GM12878 (cell line): ENCODE results near the gene TNF. TPM values are rescaled to one million over a fixed set of nuclear protein-coding genes. Genes with fewer than 3 reads are reported as not detected.

Experiments used
- ATAC-seq: fragments of 200-7000 bp; cut with Tn5 transposase; 3 replicates; pipeline ENCODE4 v1.9.1; 2020; ENCODE audit warnings: mild to moderate bottlenecking, moderate library complexity
- BruUV-seq: library from RNA; stranded (reverse); fragments of 400-500 nt; replicated peaks from 2 replicates; lab custom pipeline; 2021; lab: Mats Ljungman, UMichigan
- CTCF ChIA-PET: fragments of 300-600 bp; sonication (Branson Sonifier 250); formaldehyde crosslinking; extraction: SDS; loops from one replicate; lab custom pipeline; 2021; ENCODE audit warnings: inconsistent platforms; lab: Yijun Ruan, JAX
- POLR2A ChIA-PET: fragments of 350-600 bp; formaldehyde crosslinking; extraction: SDS; loops from one replicate; lab custom pipeline; 2021; ENCODE audit warnings: inconsistent platforms; lab: Charles Lee
- RAD21 ChIA-PET: fragments of 300-600 bp; sonication (Branson Sonifier 250); formaldehyde crosslinking; loops from one replicate; lab custom pipeline; 2023; ENCODE audit warnings: antibody characterized with exemption; ENCODE audit not compliant: unreplicated experiment; lab: Charles Lee
- SMC1A ChIA-PET: fragments of 300-600 bp; sonication (Branson Sonifier 250); formaldehyde crosslinking; loops from one replicate; lab custom pipeline; 2023; ENCODE audit not compliant: unreplicated experiment, uncharacterized antibody; lab: Charles Lee
- DNase-seq: peaks from one replicate; pipeline ENCODE4 v3.0.0-alpha.2; 2011; ENCODE audit warnings: low read depth, low spot score
- FAIRE-seq: peaks from 3 replicates; lab custom pipeline; 2011; peaks lifted over from hg19 to GRCh38; lab: Jason Lieb, UNC
- H2AFZ ChIP-seq: 2 replicates; pipeline ENCODE4 v1.6.0; 2011; ENCODE audit warnings: low read depth, low read length, control low read depth; ENCODE audit not compliant: control insufficient read depth
- H3K27ac ChIP-seq: 2 replicates; pipeline ENCODE4 v1.5.1; 2011; ENCODE audit warnings: control low read depth; ENCODE audit not compliant: control insufficient read depth, insufficient read depth
- H3K27me3 ChIP-seq, 2 experiments: replicated peaks in 1 of 2; 2 replicates each; pipeline versions ENCODE4 v1.6.0 to v1.6.1; 2011; ENCODE audit warnings: low read length in 1 of 2; ENCODE audit not compliant: control insufficient read depth in 2 of 2, insufficient read depth in 2 of 2
- H3K36me3 ChIP-seq, 2 experiments: 2 replicates each; pipeline ENCODE4 v1.5.1; 2011; ENCODE audit warnings: low read length in 1 of 2; ENCODE audit not compliant: control insufficient read depth in 2 of 2, insufficient read depth in 2 of 2
- H3K4me1 ChIP-seq: 2 replicates; pipeline ENCODE4 v1.6.1; 2011; ENCODE audit warnings: mild to moderate bottlenecking, low read length, moderate library complexity, mixed read lengths; ENCODE audit not compliant: control insufficient read depth, insufficient read depth
- H3K4me2 ChIP-seq: 2 replicates; pipeline ENCODE4 v1.6.0; 2011; ENCODE audit warnings: control low read depth; ENCODE audit not compliant: control insufficient read depth, insufficient read depth
- H3K4me3 ChIP-seq: fragments of 200-600 bp; sonication (generic); 2 replicates; pipeline ENCODE4 v1.5.1; 2016
- H3K79me2 ChIP-seq: 2 replicates; pipeline ENCODE4 v1.6.0; 2011; ENCODE audit warnings: low read length; ENCODE audit not compliant: control insufficient read depth, insufficient read depth
- H3K9ac ChIP-seq: 2 replicates; pipeline ENCODE4 v1.8.0; 2011; ENCODE audit warnings: low read length, control low read depth, mixed read lengths; ENCODE audit not compliant: control insufficient read depth, insufficient read depth
- H3K9me3 ChIP-seq: replicated peaks from 3 replicates; pipeline ENCODE4 v1.5.1; 2011; ENCODE audit warnings: mild to moderate bottlenecking, low read length; ENCODE audit not compliant: control insufficient read depth, insufficient read depth
- H4K20me1 ChIP-seq: 2 replicates; pipeline ENCODE4 v1.6.0; 2011; ENCODE audit not compliant: control insufficient read depth, insufficient read depth
- ATF3 ChIP-seq: IDR thresholded peaks from 2 replicates; pipeline ENCODE4 v1.6.1; 2011; ENCODE audit warnings: low read depth, mild to moderate bottlenecking, low read length, moderate library complexity, borderline replicate concordance; ENCODE audit errors: extremely low read depth
- CREM ChIP-seq: IDR thresholded peaks from 2 replicates; pipeline ENCODE4 v1.6.1; 2014; ENCODE audit warnings: antibody characterized with exemption, low read depth
- CTCF ChIP-seq, 3 experiments: IDR thresholded peaks in 2 of 3; conservative IDR thresholded peaks in 1 of 3; 2 replicates each; pipeline ENCODE4 v1.5.1; 2011; ENCODE audit warnings: low read depth in 3 of 3, low read length in 3 of 3, mild to moderate bottlenecking in 3 of 3, control low read depth in 2 of 3, moderate library complexity in 2 of 3, inconsistent platforms in 1 of 3, mixed read lengths in 1 of 3; ENCODE audit not compliant: control insufficient read depth in 2 of 3, insufficient read depth in 1 of 3; ENCODE audit errors: extremely low read depth in 1 of 3
- E2F4 ChIP-seq: IDR thresholded peaks from 2 replicates; pipeline ENCODE4 v1.6.1; 2012; ENCODE audit warnings: low read depth, low read length, improper control_type of control experiment
- ELK1 ChIP-seq: IDR thresholded peaks from 2 replicates; pipeline ENCODE4 v1.6.1; 2012; ENCODE audit warnings: low read depth, low read length, improper control_type of control experiment
- FOXK2 ChIP-seq: fragments of 450-650 bp; IDR thresholded peaks from 2 replicates; pipeline ENCODE4 v1.6.1; 2017; ENCODE audit warnings: mild to moderate bottlenecking, moderate library complexity
- MEF2B ChIP-seq: fragments of 450-650 bp; IDR thresholded peaks from 2 replicates; pipeline ENCODE4 v1.6.1; 2018; ENCODE audit warnings: mild to moderate bottlenecking, moderate library complexity; ENCODE audit not compliant: partially characterized antibody, poor library complexity, severe bottlenecking
- MTA2 ChIP-seq: fragments of 450-650 bp; IDR thresholded peaks from 2 replicates; pipeline ENCODE4 v1.6.1; 2016; ENCODE audit warnings: low read depth, mild to moderate bottlenecking, moderate library complexity
- PKNOX1 ChIP-seq: fragments of 450-650 bp; IDR thresholded peaks from 2 replicates; pipeline ENCODE4 v1.6.1; 2016; ENCODE audit warnings: mild to moderate bottlenecking
- RAD21 ChIP-seq: IDR thresholded peaks from 2 replicates; pipeline ENCODE4 v1.6.1; 2011; ENCODE audit warnings: mild to moderate bottlenecking, low read depth, low read length, moderate library complexity; ENCODE audit not compliant: insufficient read depth
- RELA ChIP-seq: fragments of 450-650 bp; IDR thresholded peaks from 2 replicates; pipeline ENCODE4 v1.8.0; 2014; ENCODE audit warnings: borderline replicate concordance; ENCODE audit not compliant: partially characterized antibody
- SIN3A ChIP-seq: IDR thresholded peaks from 2 replicates; pipeline ENCODE4 v1.6.1; 2012; ENCODE audit warnings: low read depth, low read length, improper control_type of control experiment
- SMARCA5 ChIP-seq: fragments of 450-650 bp; IDR thresholded peaks from 2 replicates; pipeline ENCODE4 v1.6.1; 2017; ENCODE audit warnings: mild to moderate bottlenecking
- TARDBP ChIP-seq: IDR thresholded peaks from 2 replicates; pipeline ENCODE4 v1.6.1; 2016; ENCODE audit warnings: borderline replicate concordance
- TCF12 ChIP-seq: IDR thresholded peaks from 2 replicates; pipeline ENCODE4 v1.6.1; 2011; ENCODE audit warnings: low read depth, mild to moderate bottlenecking, low read length
- WRNIP1 ChIP-seq: IDR thresholded peaks from 2 replicates; pipeline ENCODE4 v1.6.1; 2011; ENCODE audit warnings: low read depth, low read length, improper control_type of control experiment, borderline replicate concordance
- YY1 ChIP-seq: IDR thresholded peaks from 2 replicates; pipeline ENCODE4 v1.6.1; 2011; ENCODE audit warnings: low read depth, mild to moderate bottlenecking, low read length
- ZNF274 ChIP-seq: IDR thresholded peaks from one replicate; pipeline ENCODE4 v1.8.0; 2011; ENCODE audit not compliant: insufficient read length, insufficient read depth
- WGBS: methylation state at CpG from one replicate; pipeline ENCODE4 v1.1.6; 2016; ENCODE audit warnings: low lambda C conversion rate; ENCODE audit not compliant: insufficient replicate concordance, insufficient coverage; ENCODE audit errors: missing lambda C conversion rate; 5-methylcytosine and 5-hydroxymethylcytosine counted together
- in situ Hi-C: fragments of 300-500 bp; cut with MboI; formaldehyde crosslinking; loops from 9 replicates; pipeline ENCODE4 v1.14.3; 2018; ENCODE audit warnings: mixed read lengths
- intact Hi-C: fragments of 100-400 bp; cut with micrococcal nuclease; formaldehyde crosslinking; loops from one replicate; pipeline ENCODE4 v1.14.2; 2022; ENCODE audit not compliant: unreplicated experiment
- polyA plus RNA-seq, 11 experiments: library from polyadenylated mRNA; depleted of rRNA in 4 of 11; unstranded in 6 of 11; stranded (reverse) in 5 of 11; fragments of >200 nt; fragmentation: Nextera tagmentation in 4 of 11; fragmentation: Illumina TruSeq in 1 of 11; extraction: Ambion mirVana in 4 of 11; extraction: Trizol in 1 of 11; gene quantifications; 1 replicate in 1 of 11; 2 replicates in 10 of 11; pipeline versions ENCODE4 v1.2.1 to v1.2.3, GENCODE V29; 2011 to 2016; ENCODE audit warnings: inconsistent platforms in 2 of 11, missing spikeins in 2 of 11, low read depth in 1 of 11
- total RNA-seq, 4 experiments: library from RNA; depleted of rRNA in 3 of 4; stranded (reverse); fragments of >200 nt in 3 of 4; fragmentation: Illumina TruSeq in 1 of 4; extraction: Trizol in 1 of 4; gene quantifications; 2 replicates each; pipeline versions ENCODE4 v1.2.1 to v1.2.3, GENCODE V29; 2013 to 2021

TNF gene
- total and polyA plus RNA-seq, 10 of the 15 experiments (the other 5 are each of a cell fraction or from before 2014, with no cell fraction given): 18.0 to 94.8 (median 61.9) TPM

- H3K27me3 ChIP-seq: no peaks in the 10 kb centered on the region
- no peak overlapping the region for H3K4me3 ChIP-seq
- ATAC-seq (peak; percentile 34), FAIRE-seq (no peak), DNase-seq (no peak)
- H2AFZ ChIP-seq: no peak overlapping the region; the same call in 1 of the 2 replicates
- no peaks in the 10 kb centered on the region; a peak in 1 of 4 replicates for H3K36me3 ChIP-seq
- SMC1A ChIA-PET: interaction anchor here (0.8 to 45.5 kb wide), 6 partner anchors 10 to 153 kb away, joined by 3 to 1989 read pairs (median 30); partner anchors contain the start of genes ATP6V1G2, DDX39B, LTA and NCR3
- H3K9me3 ChIP-seq: no peaks in the 10 kb centered on the region
- in situ Hi-C loops (no loop called here), intact Hi-C loops (no loop called here)
- TF ChIP-seq MEF2B (no peak), TARDBP (no peak), YY1 (0 out of 2 replicates have a peak, but pooled peaks have one; percentile 22), MTA2 (no peak), ZNF274 (no peak), ELK1 (no peak), SIN3A (no peak), ATF3 (no peak), WRNIP1 (0 out of 2 replicates have a peak, but pooled peaks have one; percentile 41), E2F4 (no peak), TCF12 (no peak), RELA (no peak), RAD21 (peak; percentile 53), PKNOX1 (peak; percentile 58), CREM (no peak), FOXK2 (no peak), SMARCA5 (peak; percentile 36; the same call in 1 of the 2 replicates), CTCF (IDR thresholded peaks at IDR 0.05 in 2 of 3, conservative IDR thresholded peaks at IDR 0.05 in 1 of 3; ENCODE audit: control insufficient read depth in 2 of 3, extremely low read depth in 1 of 3, insufficient read depth in 1 of 3, low read depth in 3 of 3, low read length in 3 of 3) (peak; percentile 39 to 76 (median 67))
- no TSS peak for BruUV-seq
- H3K4me2 ChIP-seq: peak overlapping the region; percentile 60
- POLR2A ChIA-PET: interaction anchor here (0.6 to 17.1 kb wide), 6 partner anchors 10 to 91 kb away, joined by 3 to 282 read pairs (median 90); partner anchors contain the start of genes ATP6V1G2, LTA, NCR3 and NFKBIL1
- peaks cover 25% of the 10 kb centered on the region for H3K79me2 ChIP-seq
- H3K4me1 ChIP-seq: peaks cover 46% of the 10 kb centered on the region
- RAD21 ChIA-PET: interaction anchor here (1.8 to 17.5 kb wide), 5 partner anchors 10 to 93 kb away, joined by 5 to 620 read pairs (median 53); partner anchors contain the start of genes ATP6V1G2, LTA, NCR3 and NFKBIL1
- CTCF ChIA-PET: interaction anchor here (1.3 to 31.0 kb wide), 5 partner anchors 5 to 91 kb away, joined by 3 to 2098 read pairs (median 789); partner anchors contain the start of genes ATP6V1G2, DDX39B, LST1 and LTA
- 42% methylated on average over 2 of the region's 2 CpGs for WGBS
- 0 out of 2 replicates have a peak overlapping the region, but pooled peaks have one; percentile 51 for H3K9ac ChIP-seq
- H4K20me1 ChIP-seq: no peaks in the 10 kb centered on the region
- H3K27ac ChIP-seq: peak overlapping the region; percentile 75
Observed at GRCh38 chr6:31585491-31585890, 10.1 kb downstream of the TNF start.
